Coronary artery (tissue), 2 donors: ENCODE data around the gene DEPDC5.

Source experiments
- DNase-seq: peaks from one replicate; pipeline ENCODE4 v3.0.0-alpha.2; 2017; ENCODE audit warnings: low spot score
- H3K27ac ChIP-seq, 2 donors: fragments of 200-600 bp; sonication (generic); one replicate each; pipeline ENCODE4 v1.5.1; 2016 to 2019
- H3K4me3 ChIP-seq: fragments of 200-600 bp; sonication (generic); 2 replicates; pipeline ENCODE4 v1.5.1; 2016; ENCODE audit warnings: mild to moderate bottlenecking, moderate library complexity
- TF ChIP-seq, protein P1 (sequence below): fragments of 200-600 bp; sonication (generic); IDR thresholded peaks from one replicate; pipeline ENCODE4 v1.5.1; 2019; ENCODE audit warnings: antibody characterized with exemption

DEPDC5 gene

DNA sequence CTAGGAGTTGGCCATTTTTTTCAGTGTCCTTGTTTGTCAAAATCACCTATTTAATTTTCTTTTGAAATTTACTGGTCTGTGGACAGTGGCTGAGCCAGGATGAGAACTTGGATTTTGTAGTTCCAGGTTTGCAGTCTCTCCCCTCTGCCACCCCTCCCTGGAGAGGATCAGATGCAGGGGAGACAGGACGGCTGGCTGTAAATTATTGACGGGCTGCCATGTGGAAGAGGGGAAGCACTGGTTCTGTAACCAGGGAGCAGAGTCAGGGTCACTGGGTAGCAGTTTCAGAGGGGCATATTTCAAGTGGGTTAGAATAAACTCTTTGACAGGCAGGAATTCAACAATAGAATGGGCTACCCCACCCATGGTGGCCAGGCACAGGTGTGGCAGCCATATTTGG, 169.9 kb downstream of the DEPDC5 start:
- TF ChIP-seq, protein P1, sequence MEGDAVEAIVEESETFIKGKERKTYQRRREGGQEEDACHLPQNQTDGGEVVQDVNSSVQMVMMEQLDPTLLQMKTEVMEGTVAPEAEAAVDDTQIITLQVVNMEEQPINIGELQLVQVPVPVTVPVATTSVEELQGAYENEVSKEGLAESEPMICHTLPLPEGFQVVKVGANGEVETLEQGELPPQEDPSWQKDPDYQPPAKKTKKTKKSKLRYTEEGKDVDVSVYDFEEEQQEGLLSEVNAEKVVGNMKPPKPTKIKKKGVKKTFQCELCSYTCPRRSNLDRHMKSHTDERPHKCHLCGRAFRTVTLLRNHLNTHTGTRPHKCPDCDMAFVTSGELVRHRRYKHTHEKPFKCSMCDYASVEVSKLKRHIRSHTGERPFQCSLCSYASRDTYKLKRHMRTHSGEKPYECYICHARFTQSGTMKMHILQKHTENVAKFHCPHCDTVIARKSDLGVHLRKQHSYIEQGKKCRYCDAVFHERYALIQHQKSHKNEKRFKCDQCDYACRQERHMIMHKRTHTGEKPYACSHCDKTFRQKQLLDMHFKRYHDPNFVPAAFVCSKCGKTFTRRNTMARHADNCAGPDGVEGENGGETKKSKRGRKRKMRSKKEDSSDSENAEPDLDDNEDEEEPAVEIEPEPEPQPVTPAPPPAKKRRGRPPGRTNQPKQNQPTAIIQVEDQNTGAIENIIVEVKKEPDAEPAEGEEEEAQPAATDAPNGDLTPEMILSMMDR = no peak
- Histone ChIP-seq H3K4me3 (no peak overlapping the region), H3K27ac (peak overlapping the region in 1 of 2 donors; percentile 25)
- no peak for DNase-seq

DNA sequence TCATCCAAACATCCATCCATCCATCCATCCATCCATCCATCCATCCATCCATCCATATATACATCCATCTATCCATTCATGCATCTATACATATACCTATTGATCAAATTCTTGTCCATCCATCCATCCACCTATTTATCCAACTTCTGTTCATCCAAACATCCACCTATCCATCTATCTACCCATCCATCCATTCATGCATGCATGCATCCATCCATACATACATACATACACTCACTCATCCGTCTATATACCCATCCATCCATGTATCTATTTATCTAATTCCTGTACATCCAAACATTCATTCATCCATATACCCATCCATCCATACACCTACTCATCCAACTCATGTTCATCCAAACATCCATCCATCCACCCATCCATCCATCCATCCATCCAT, 171.2 kb downstream of the DEPDC5 start:
- H3K4me3 ChIP-seq = no peak overlapping the region
- TF ChIP-seq, protein P1 = no peak
- DNase-seq = no peak
- H3K27ac ChIP-seq = no peak overlapping the region

DNA sequence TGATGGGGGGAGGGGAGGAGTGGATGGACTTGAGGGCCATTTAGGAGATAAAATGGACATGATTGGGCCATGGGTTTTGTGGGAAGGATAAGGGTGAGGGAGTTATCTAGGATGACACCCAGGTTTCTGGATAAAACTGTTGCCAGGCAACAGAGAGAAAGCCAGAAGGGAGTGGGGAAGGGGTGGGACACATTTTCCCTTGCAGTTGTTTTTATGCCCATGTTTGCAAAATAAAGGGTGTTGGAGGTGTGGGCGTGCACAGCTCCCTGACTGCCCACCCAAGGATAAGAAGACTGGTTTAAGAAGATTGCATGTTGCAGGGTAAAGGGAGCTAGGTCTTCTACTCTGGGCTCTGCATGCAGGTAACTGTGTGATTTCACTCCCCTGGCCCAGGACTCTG, 172.2 kb downstream of the DEPDC5 start:
- TF ChIP-seq, protein P1 = no peak
- no peak for DNase-seq
- no peak overlapping the region for H3K27ac ChIP-seq
- no peak overlapping the region for H3K4me3 ChIP-seq

DNA sequence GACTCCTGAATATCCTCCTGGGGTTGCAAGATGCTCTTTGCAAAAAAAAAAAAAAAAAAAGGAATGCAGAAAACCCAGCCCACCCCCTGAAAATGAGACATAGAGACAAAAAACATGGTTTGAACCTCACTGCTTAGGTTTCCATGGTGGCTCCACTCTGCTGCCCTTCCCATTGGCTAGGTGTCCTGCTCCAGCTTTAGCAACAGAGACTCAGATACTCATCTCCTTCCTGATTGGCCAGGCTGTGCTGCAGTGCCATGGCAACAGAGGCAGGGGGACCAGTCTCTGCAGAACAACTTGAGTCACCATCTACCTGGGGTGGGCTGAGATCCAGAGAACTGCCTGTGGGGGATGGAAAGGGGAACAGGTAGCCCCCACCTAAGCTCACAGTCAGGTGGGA, 173.2 kb downstream of the DEPDC5 start:
- TF ChIP-seq, protein P1 = no peak
- no peak overlapping the region for H3K27ac ChIP-seq
- no peak for DNase-seq
- no peak overlapping the region for H3K4me3 ChIP-seq

DNA sequence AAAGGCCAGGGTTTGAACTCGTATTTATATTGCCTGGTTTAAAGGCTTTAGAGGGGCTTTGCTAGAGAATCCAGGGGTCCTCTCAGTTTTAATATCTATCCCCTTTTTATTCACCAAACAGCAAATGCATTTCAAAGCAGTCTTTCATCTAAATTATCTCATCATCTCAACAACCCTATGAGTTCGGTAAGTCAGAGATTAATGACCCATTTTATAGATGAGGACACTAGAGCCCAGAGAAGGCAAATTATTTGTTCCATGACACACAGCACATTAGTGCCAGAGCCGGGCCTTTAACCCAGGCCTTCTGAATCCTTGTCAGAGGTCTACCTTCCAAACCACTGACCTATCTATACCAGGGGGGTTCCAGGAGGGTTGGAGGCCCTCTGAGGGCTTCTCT, 173.7 kb downstream of the DEPDC5 start:
- TF ChIP-seq, protein P1 = no peak
- DNase-seq = no peak
- H3K27ac ChIP-seq = no peak overlapping the region
- no peak overlapping the region for H3K4me3 ChIP-seq

DNA sequence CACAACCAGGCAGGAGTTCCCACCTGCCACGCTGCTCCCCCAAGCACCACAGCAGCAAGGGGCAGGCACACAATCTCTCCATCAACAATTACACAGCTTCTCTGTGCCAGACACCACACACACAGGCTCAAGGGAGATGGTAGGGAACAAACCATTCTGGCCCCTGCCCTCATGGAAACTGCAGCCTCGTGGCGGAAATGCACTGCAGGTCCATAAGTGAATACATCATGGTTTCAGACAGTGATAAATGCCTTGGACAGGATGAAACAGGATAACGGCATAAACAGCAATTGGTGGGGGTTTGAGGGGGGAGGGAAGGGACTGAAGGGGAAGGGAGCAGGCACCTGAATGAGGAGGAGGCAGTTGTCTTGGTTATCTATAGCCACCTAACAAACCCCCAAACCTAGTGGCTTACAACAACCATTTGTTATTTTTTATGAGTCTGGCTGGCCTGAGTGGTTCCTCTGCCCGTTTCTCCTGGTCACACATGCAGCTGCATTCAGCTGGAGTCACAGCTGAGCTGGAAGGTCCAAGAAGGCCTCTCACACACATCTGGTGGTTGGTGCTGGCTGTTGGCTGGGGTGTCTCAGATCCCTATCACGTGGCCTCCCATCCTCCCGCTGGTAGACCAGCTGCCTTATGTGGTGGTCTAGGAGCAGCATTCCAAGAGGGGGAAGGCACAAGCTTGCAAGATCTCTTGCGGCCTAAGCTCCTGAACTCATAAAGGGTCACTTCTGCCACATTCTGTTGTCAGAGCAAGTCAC, 175.5 kb downstream of the DEPDC5 start:
- TF ChIP-seq, protein P1 = no peak
- Histone ChIP-seq H3K27ac (no peak overlapping the region), H3K4me3 (no peak overlapping the region)
- no peak for DNase-seq

DNA sequence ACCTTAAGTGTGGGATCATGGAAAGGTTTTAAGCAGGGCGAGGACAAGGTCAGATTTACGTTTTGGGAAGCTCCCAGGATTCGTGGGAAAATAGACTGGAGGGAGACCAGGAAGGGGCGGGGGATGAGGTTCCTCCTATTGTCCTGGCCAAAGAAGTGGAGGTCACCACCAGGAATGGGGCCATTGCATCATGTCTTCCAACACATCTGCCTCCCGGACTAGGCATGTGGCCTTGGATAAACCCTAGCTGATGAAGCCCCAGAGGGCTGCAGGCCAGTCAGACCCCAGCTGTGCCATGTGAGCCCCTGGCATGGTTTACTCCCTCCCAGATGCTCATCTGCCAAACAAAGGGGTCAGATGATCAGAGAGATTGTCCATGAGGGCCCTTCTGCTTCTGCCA, 179.0 kb downstream of the DEPDC5 start:
- no peak for DNase-seq
- TF ChIP-seq, protein P1 = no peak

More for the DNA sequence above, 179.0 kb downstream of the DEPDC5 start:
- H3K27ac ChIP-seq = no peak overlapping the region
- no peak overlapping the region for H3K4me3 ChIP-seq
